ENCODE results near the gene MS4A5.

The MS4A5 gene

GRCh38 chr11:60485987-60486386 is 56.6 kb downstream of the MS4A5 start:
- DNase-seq: no peak

- no peak for DNase-seq
Observed at GRCh38 chr11:60492488-60493009, 63.2 kb downstream of the MS4A5 start, which contains the start of gene MS4A12. MS4A12 (plus strand) TSS chr11:60492778; CDS start chr11:60497319, 4,541 bp downstream.

GRCh38 chr11:60493454-60493853 is 64.1 kb downstream of the MS4A5 start:
- DNase-seq: no peak
